GM10266 (cell line): ENCODE data around the gene ADCY2.

Experiments used
- DNase-seq: peaks from one replicate; pipeline ENCODE4 v3.0.0; 2012; ENCODE audit errors: extremely low spot score
- CTCF ChIP-seq: IDR thresholded peaks from 2 replicates; pipeline ENCODE4 v1.5.1; 2012; ENCODE audit warnings: mild to moderate bottlenecking, low read depth; ENCODE audit not compliant: control insufficient read depth, insufficient read depth; ENCODE audit errors: missing control alignments

The ADCY2 gene

GRCh38 chr5:7872517-7873130 is 476.7 kb downstream of the ADCY2 start:
- no peak for TF ChIP-seq CTCF
- no peak for DNase-seq

- TF ChIP-seq CTCF = no peak
- DNase-seq = no peak
These were observed 477.3 kb downstream of the ADCY2 start for GRCh38 chr5:7873216-7873615.

GRCh38 chr5:7874639-7875038 is 478.7 kb downstream of the ADCY2 start:
- TF ChIP-seq CTCF = no peak
- no peak for DNase-seq

- no peak for DNase-seq
These were observed 479.2 kb downstream of the ADCY2 start for GRCh38 chr5:7875151-7875550.

GRCh38 chr5:7876867-7877266 is 480.9 kb downstream of the ADCY2 start:
- no peak for DNase-seq
- no peak for TF ChIP-seq CTCF

More at GRCh38 chr5:7875151-7875550, 479.2 kb downstream of the ADCY2 start:
- no peak for TF ChIP-seq CTCF

- no peak for DNase-seq
- TF ChIP-seq CTCF = no peak
These were observed 481.9 kb downstream of the ADCY2 start for GRCh38 chr5:7877851-7878250.

GRCh38 chr5:7878381-7878873 is 482.5 kb downstream of the ADCY2 start:
- no peak for TF ChIP-seq CTCF
- DNase-seq = peak; percentile 57
